Thyroid gland (tissue), 4 donors: ENCODE data around the gene EGFL8.

Source experiments
- CTCF ChIP-seq, 6 experiments: fragments of 200-600 bp in 3 of 6; fragments of 450-650 bp in 3 of 6; sonication (generic) in 3 of 6; IDR thresholded peaks; one replicate each; pipeline ENCODE4 v1.5.1; 2016 to 2019; ENCODE audit warnings: antibody characterized with exemption in 6 of 6, mild to moderate bottlenecking in 2 of 6, inconsistent platforms in 1 of 6, moderate library complexity in 1 of 6
- POLR2A ChIP-seq, 2 donors: fragments of 450-650 bp; IDR thresholded peaks; one replicate each; pipeline ENCODE4 v1.6.1; 2017; ENCODE audit warnings: antibody characterized with exemption in 2 of 2, mild to moderate bottlenecking in 2 of 2, moderate library complexity in 1 of 2

GRCh38 chr6:32114796-32115195 is 49.6 kb upstream of the EGFL8 start:
- TF ChIP-seq CTCF (IDR thresholded peaks at IDR 0.05) (no peak), POLR2A (IDR thresholded peaks at IDR 0.05) (no peak)
